ENCODE data around the gene FRK. TPM values are rescaled to one million over a fixed set of nuclear protein-coding genes. Genes with fewer than 3 reads are reported as not detected.
"Not testable (repeated sequence)": the region's sequence is repeated elsewhere in the genome, so short reads cannot be mapped to it uniquely, and the experiment has no call there.

The FRK gene
- total and polyA plus RNA-seq, 5 donors from 2014 or later: not detected

DNA sequence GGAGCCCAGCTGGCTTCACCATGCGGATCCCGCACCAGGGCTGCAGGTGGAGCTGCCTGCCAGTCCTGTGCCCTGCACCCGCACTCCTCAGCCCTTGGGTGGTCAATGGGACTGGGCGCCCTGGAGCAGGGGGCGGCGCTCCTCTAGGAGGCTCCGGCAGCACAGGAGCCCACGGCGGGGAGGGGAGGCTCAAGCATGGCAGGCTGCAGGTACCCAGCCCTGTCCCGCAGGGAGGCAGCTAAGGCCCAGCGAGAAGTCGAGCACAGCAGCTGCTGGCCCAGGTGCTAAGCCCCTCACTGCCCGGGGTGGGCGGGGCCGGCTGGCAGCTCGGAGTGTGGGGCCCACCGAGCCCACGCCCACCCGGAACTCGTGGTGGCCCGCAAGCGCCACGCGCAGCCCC is 132.7 kb downstream of the FRK start:
- DNase-seq; H3K4me3 ChIP-seq (ENCODE audit: low read depth, low read length); H3K4me1 ChIP-seq (ENCODE audit: control insufficient read depth, insufficient read depth, low read length, poor library complexity, severe bottlenecking); H3K27me3 Mint-ChIP-seq; H3K27ac ChIP-seq (ENCODE audit: insufficient read depth, low read length, poor library complexity, severe bottlenecking); H3K36me3 Mint-ChIP-seq; H3K27me3 ChIP-seq (ENCODE audit: control insufficient read depth, insufficient read depth, low read length); H3K9me3 ChIP-seq (ENCODE audit: control insufficient read depth in 2 of 2, low read length in 2 of 2); H3K27ac Mint-ChIP-seq; H3K36me3 ChIP-seq (ENCODE audit: control insufficient read depth, insufficient read depth, low read length); H3K9me3 Mint-ChIP-seq; ATAC-seq (ENCODE audit: low read depth in 2 of 2); H3K4me1 Mint-ChIP-seq; H3K4me3 Mint-ChIP-seq: not testable (repeated sequence)

DNA sequence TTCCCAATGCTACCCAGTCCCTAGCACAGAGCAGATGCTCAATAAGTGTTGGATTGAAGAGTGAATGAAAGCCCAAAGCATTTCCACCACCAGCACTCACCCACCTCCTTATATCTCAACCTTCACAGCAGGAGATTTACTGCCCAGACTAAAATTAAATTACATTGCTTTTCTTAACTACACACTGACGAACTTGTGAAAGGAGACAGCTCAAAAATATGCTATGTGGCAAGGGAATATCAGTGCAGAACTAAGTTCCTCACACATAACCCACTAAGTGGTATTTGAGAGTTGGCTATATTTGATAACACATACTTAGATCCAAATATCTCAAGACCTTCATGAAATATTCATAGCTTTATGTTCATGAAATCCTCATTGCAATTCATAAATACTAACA is 137.7 kb downstream of the FRK start:
- Histone ChIP-seq H3K27me3 (ENCODE audit: control insufficient read depth, insufficient read depth, low read length) (no peaks in the 10 kb centered on the region), H3K36me3 (ENCODE audit: control insufficient read depth, insufficient read depth, low read length) (no peaks in the 10 kb centered on the region), H3K4me3 (ENCODE audit: low read depth, low read length) (no peak overlapping the region), H3K27ac (ENCODE audit: insufficient read depth, low read length, poor library complexity, severe bottlenecking) (no peak overlapping the region), H3K4me1 (ENCODE audit: control insufficient read depth, insufficient read depth, low read length, poor library complexity, severe bottlenecking) (no peaks in the 10 kb centered on the region), H3K9me3 (ENCODE audit: control insufficient read depth in 2 of 2, low read length in 2 of 2) (no peaks in the 10 kb centered on the region)
- H3K4me3 Mint-ChIP-seq: no peak overlapping the region
- no peak for ATAC-seq (ENCODE audit: low read depth in 2 of 2)
- no peak for DNase-seq
- H3K27ac Mint-ChIP-seq: no peak overlapping the region
- no peaks in the 10 kb centered on the region for H3K27me3 Mint-ChIP-seq
- H3K36me3 Mint-ChIP-seq: no peaks in the 10 kb centered on the region
- no peaks in the 10 kb centered on the region for H3K4me1 Mint-ChIP-seq
- H3K9me3 Mint-ChIP-seq: no peaks in the 10 kb centered on the region

DNA sequence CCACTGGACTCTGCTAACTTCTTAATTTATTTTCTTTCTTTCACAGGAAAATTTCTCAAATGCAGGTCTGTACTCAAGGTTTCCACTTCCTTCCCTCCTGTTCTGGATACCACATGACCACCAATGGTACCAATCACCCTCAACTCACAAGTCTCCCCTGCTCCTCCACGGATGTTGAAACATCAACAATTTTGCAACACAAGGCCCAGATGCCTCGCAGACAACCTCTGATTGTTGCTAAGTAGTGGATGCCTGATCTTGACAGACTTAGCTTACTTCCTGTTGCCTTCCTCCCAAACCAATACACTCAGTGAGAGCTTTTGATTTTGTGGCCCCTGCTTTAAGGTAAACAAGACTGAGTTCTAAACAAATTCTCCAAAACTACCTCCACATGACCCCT is 146.6 kb downstream of the FRK start:
- Mint-ChIP-seq H3K27me3 (no peaks in the 10 kb centered on the region), H3K27ac (no peak overlapping the region), H3K9me3 (peaks cover 0 to 4% (median 0%) of the 10 kb centered on the region in 7 donors), H3K4me3 (no peak overlapping the region), H3K36me3 (no peaks in the 10 kb centered on the region), H3K4me1 (no peaks in the 10 kb centered on the region)
- H3K4me3 ChIP-seq (ENCODE audit: low read depth, low read length): no peak overlapping the region
- no peaks in the 10 kb centered on the region for H3K36me3 ChIP-seq (ENCODE audit: control insufficient read depth, insufficient read depth, low read length)
- DNase-seq: no peak
- no peak overlapping the region for H3K27ac ChIP-seq (ENCODE audit: insufficient read depth, low read length, poor library complexity, severe bottlenecking)
- H3K9me3 ChIP-seq (ENCODE audit: control insufficient read depth in 2 of 2, low read length in 2 of 2): no peaks in the 10 kb centered on the region
- H3K4me1 ChIP-seq (ENCODE audit: control insufficient read depth, insufficient read depth, low read length, poor library complexity, severe bottlenecking): no peaks in the 10 kb centered on the region
- no peak for ATAC-seq (ENCODE audit: low read depth in 2 of 2)
- no peaks in the 10 kb centered on the region for H3K27me3 ChIP-seq (ENCODE audit: control insufficient read depth, insufficient read depth, low read length)

DNA sequence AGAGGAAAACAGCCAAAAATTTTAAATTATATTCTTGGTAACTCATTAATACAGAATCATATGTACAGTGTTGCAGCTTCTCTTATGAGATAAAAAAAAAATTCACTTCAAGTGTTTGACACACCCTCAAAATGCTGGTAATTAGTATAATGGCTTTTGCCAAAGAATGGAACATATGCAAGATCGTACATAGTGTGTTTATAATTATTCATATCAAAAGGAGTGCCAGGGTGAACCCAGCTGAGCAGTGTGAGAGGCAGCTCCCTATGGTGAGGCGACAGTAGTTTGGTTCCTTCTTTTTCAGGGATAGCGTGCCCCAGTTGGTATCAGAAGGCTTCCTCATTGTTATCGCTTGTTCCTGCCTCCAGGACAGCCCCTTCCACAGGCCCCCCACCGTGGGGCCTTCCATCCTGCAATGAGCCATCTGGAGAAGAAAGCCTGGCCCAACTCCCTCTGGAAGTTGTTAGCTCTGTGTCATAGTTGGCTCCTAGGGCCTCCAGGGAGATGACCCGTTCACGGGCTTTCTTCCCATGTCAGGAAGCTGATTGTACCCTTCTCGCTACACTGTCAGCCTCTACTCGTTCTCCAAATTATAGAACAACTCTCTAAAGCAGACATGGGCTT is 150.7 kb downstream of the FRK start:
- Histone ChIP-seq H3K4me1 (ENCODE audit: control insufficient read depth, insufficient read depth, low read length, poor library complexity, severe bottlenecking) (no peaks in the 10 kb centered on the region), H3K36me3 (ENCODE audit: control insufficient read depth, insufficient read depth, low read length) (no peaks in the 10 kb centered on the region), H3K9me3 (ENCODE audit: control insufficient read depth in 2 of 2, low read length in 2 of 2) (no peaks in the 10 kb centered on the region), H3K27ac (ENCODE audit: insufficient read depth, low read length, poor library complexity, severe bottlenecking) (no peak overlapping the region), H3K4me3 (ENCODE audit: low read depth, low read length) (no peak overlapping the region), H3K27me3 (ENCODE audit: control insufficient read depth, insufficient read depth, low read length) (no peaks in the 10 kb centered on the region)
- H3K4me1 Mint-ChIP-seq: no peaks in the 10 kb centered on the region
- peaks cover 0 to 5% (median 0%) of the 10 kb centered on the region in 7 donors for H3K9me3 Mint-ChIP-seq
- no peak for DNase-seq
- H3K36me3 Mint-ChIP-seq: no peaks in the 10 kb centered on the region
- H3K4me3 Mint-ChIP-seq: no peak overlapping the region
- no peak overlapping the region for H3K27ac Mint-ChIP-seq
- no peaks in the 10 kb centered on the region for H3K27me3 Mint-ChIP-seq
- ATAC-seq (ENCODE audit: low read depth in 2 of 2): no peak

DNA sequence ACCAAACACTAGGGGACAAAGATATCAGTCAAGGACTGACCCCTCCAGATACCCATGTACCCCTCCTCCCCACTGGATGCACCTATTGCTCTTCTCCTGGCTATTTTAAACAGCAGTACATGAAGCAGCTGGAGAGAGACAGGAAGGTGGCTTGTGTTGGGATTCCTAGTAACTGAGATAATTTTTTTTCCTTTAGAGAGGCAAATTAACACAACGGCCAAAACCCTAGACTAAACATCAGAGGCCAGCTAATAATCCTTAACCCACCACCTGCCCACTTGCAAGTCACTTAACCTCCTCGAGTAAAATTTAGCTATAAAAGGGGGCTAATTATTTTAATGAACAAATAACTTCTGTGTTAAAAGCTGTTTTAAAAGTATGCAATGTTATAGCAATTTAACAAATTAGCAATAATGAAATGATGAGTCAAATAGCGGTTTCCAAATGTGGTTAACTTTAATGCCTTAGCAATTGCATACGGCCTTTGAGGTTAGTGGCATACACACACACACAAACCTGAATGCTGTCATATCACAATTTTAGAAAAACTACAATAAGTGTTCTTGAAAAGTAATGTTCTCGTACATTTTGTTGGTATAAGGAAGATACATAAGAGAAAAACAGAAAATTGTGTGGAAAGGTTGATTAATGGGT is 151.7 kb downstream of the FRK start:
- no peaks in the 10 kb centered on the region for H3K4me1 Mint-ChIP-seq
- Histone ChIP-seq H3K9me3 (ENCODE audit: control insufficient read depth in 2 of 2, low read length in 2 of 2) (no peaks in the 10 kb centered on the region), H3K36me3 (ENCODE audit: control insufficient read depth, insufficient read depth, low read length) (no peaks in the 10 kb centered on the region), H3K4me1 (ENCODE audit: control insufficient read depth, insufficient read depth, low read length, poor library complexity, severe bottlenecking) (no peaks in the 10 kb centered on the region), H3K4me3 (ENCODE audit: low read depth, low read length) (no peak overlapping the region), H3K27ac (ENCODE audit: insufficient read depth, low read length, poor library complexity, severe bottlenecking) (no peak overlapping the region), H3K27me3 (ENCODE audit: control insufficient read depth, insufficient read depth, low read length) (no peaks in the 10 kb centered on the region)
- H3K36me3 Mint-ChIP-seq: no peaks in the 10 kb centered on the region
- no peak for DNase-seq
- H3K9me3 Mint-ChIP-seq: peaks cover 0 to 5% (median 0%) of the 10 kb centered on the region in 7 donors
- H3K27ac Mint-ChIP-seq: no peak overlapping the region
- no peaks in the 10 kb centered on the region for H3K27me3 Mint-ChIP-seq
- no peak overlapping the region for H3K4me3 Mint-ChIP-seq
- no peak for ATAC-seq (ENCODE audit: low read depth in 2 of 2)

DNA sequence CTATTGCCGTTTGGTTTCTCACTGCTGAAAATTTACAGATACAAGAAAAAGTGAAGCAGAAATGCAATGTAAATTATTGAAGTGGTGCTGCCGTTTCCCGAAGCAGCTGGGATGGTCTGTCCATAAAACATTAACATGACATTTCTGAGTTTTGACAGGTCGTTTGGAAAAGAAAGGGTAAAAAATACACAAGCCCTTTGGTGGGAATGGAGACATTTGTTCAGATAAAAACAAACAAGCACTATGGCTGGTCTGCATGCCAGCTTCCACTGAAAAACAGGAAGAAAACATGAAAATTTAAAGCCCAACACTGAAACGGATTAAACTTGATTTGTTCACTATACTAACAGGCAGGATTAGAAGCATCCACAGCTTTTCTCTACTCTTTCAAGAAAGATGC is 155.2 kb downstream of the FRK start:
- H3K27me3 Mint-ChIP-seq: no peaks in the 10 kb centered on the region

DNA sequence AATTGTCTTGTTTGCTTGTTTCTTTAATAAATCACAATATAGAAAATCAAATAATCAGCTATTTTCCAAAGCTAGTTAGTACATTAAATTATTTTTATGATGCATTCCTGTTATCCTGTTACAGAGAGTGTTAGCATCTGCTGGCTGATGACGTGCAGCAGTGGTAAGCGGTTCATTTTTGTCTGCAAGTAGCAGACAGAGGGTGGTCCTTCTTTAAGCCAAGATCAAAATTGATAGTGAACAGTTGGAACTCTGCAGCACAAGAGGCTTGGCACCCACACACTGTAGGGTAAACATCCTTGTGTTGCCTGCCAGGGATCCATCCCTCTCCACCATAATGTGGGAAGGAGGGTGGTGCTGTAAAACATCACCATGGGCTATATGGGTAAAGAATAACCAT is 158.3 kb downstream of the FRK start:
- Histone ChIP-seq H3K36me3 (ENCODE audit: control insufficient read depth, insufficient read depth, low read length) (no peaks in the 10 kb centered on the region), H3K9me3 (ENCODE audit: control insufficient read depth in 2 of 2, low read length in 2 of 2) (no peaks in the 10 kb centered on the region), H3K27ac (ENCODE audit: insufficient read depth, low read length, poor library complexity, severe bottlenecking) (no peak overlapping the region), H3K27me3 (ENCODE audit: control insufficient read depth, insufficient read depth, low read length) (no peaks in the 10 kb centered on the region), H3K4me3 (ENCODE audit: low read depth, low read length) (no peak overlapping the region), H3K4me1 (ENCODE audit: control insufficient read depth, insufficient read depth, low read length, poor library complexity, severe bottlenecking) (no peaks in the 10 kb centered on the region)
- ATAC-seq (ENCODE audit: low read depth in 2 of 2): no peak
- Mint-ChIP-seq H3K4me1 (no peaks in the 10 kb centered on the region), H3K9me3 (peaks cover 0 to 2% (median 0%) of the 10 kb centered on the region in 7 donors), H3K27me3 (no peaks in the 10 kb centered on the region), H3K36me3 (no peaks in the 10 kb centered on the region), H3K4me3 (no peak overlapping the region), H3K27ac (no peak overlapping the region)
- DNase-seq: no peak

More for the DNA sequence above, 155.2 kb downstream of the FRK start:
- no peaks in the 10 kb centered on the region for H3K4me1 ChIP-seq (ENCODE audit: control insufficient read depth, insufficient read depth, low read length, poor library complexity, severe bottlenecking)
- H3K4me3 ChIP-seq (ENCODE audit: low read depth, low read length): no peak overlapping the region
- H3K9me3 Mint-ChIP-seq: peaks cover 0 to 3% (median 0%) of the 10 kb centered on the region in 7 donors
- no peak overlapping the region for H3K27ac ChIP-seq (ENCODE audit: insufficient read depth, low read length, poor library complexity, severe bottlenecking)
- H3K27ac Mint-ChIP-seq: no peak overlapping the region
- H3K9me3 ChIP-seq (ENCODE audit: control insufficient read depth in 2 of 2, low read length in 2 of 2): no peaks in the 10 kb centered on the region
- H3K4me1 Mint-ChIP-seq: no peaks in the 10 kb centered on the region
- DNase-seq (no peak), ATAC-seq (ENCODE audit: low read depth in 2 of 2) (no peak)
- H3K36me3 Mint-ChIP-seq: no peaks in the 10 kb centered on the region
- no peak overlapping the region for H3K4me3 Mint-ChIP-seq
- no peaks in the 10 kb centered on the region for H3K36me3 ChIP-seq (ENCODE audit: control insufficient read depth, insufficient read depth, low read length)
- H3K27me3 ChIP-seq (ENCODE audit: control insufficient read depth, insufficient read depth, low read length): no peaks in the 10 kb centered on the region

DNA sequence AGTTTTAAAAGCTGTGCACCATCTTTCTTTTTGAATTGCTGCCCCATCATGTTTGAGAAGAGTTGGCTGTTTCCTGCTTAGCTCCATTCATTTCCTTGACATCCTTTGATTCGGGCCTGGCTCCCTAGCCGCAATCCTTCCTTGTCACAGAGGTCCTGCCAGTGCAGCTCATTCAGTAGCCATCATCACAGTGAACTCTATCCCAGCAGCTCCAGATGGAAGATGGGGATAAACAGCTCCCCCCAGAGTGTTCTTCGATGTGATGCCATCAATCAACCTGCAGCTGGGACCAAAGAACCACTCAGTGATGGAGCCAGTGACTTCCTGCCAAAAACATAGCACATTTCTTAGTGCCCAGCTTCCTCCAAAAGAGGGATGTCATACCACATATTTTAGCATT is 158.8 kb downstream of the FRK start:
- Histone ChIP-seq H3K36me3 (ENCODE audit: control insufficient read depth, insufficient read depth, low read length) (no peaks in the 10 kb centered on the region), H3K4me3 (ENCODE audit: low read depth, low read length) (no peak overlapping the region), H3K27ac (ENCODE audit: insufficient read depth, low read length, poor library complexity, severe bottlenecking) (no peak overlapping the region), H3K4me1 (ENCODE audit: control insufficient read depth, insufficient read depth, low read length, poor library complexity, severe bottlenecking) (no peaks in the 10 kb centered on the region), H3K9me3 (ENCODE audit: control insufficient read depth in 2 of 2, low read length in 2 of 2) (no peaks in the 10 kb centered on the region), H3K27me3 (ENCODE audit: control insufficient read depth, insufficient read depth, low read length) (no peaks in the 10 kb centered on the region)
- Mint-ChIP-seq H3K4me1 (no peaks in the 10 kb centered on the region), H3K4me3 (no peak overlapping the region), H3K36me3 (no peaks in the 10 kb centered on the region), H3K9me3 (peaks cover 0 to 2% (median 0%) of the 10 kb centered on the region in 7 donors), H3K27ac (no peak overlapping the region), H3K27me3 (no peaks in the 10 kb centered on the region)
- no peak for DNase-seq
- ATAC-seq (ENCODE audit: low read depth in 2 of 2): no peak

All from CD4-positive, CD25-positive, alpha-beta regulatory T cell (primary cell).